GM12874 (cell line): ENCODE data around the gene GCLC.
A peak's percentile ranks its signal among the peaks of the same experiment; 100 is the strongest.

ENCODE experiments used
- CTCF ChIP-seq: IDR thresholded peaks from 2 replicates; pipeline ENCODE4 v1.5.1; 2011; ENCODE audit warnings: low read depth, mild to moderate bottlenecking, control low read depth, low read length, moderate library complexity; ENCODE audit not compliant: insufficient read depth

The GCLC gene

GRCh38 chr6:53495506-53496499 lies 49.1 kb downstream of the GCLC start:
- TF ChIP-seq CTCF: no peak

- TF ChIP-seq CTCF: no peak
Measured at GRCh38 chr6:53494076-53494475, 50.8 kb downstream of the GCLC start.

GRCh38 chr6:53493635-53494025 lies 51.3 kb downstream of the GCLC start:
- no peak for TF ChIP-seq CTCF

- TF ChIP-seq CTCF: peak; percentile 27; the same call in 1 of the 2 replicates
Measured at GRCh38 chr6:53492860-53493634, 51.9 kb downstream of the GCLC start.

- TF ChIP-seq CTCF: no peak
Measured at GRCh38 chr6:53487080-53487479, 57.8 kb downstream of the GCLC start.

GRCh38 chr6:53486679-53487078 lies 58.2 kb downstream of the GCLC start:
- no peak for TF ChIP-seq CTCF
